Panc1 (cell line): ENCODE results near the gene CCDC60. TPM values are rescaled to one million over a fixed set of nuclear protein-coding genes. Genes with fewer than 3 reads are reported as not detected.

Experiments used
- ATAC-seq: fragments of 200-7000 bp; cut with Tn5 transposase; 2 replicates; pipeline ENCODE4 v1.9.1; 2020; ENCODE audit warnings: mild to moderate bottlenecking, moderate library complexity
- BruUV-seq: library from RNA; stranded (reverse); fragments of 400-500 nt; replicated peaks from 2 replicates; lab custom pipeline; 2021; lab: Mats Ljungman, UMichigan
- CTCF ChIA-PET: fragments of 300-600 bp; sonication (Branson Sonifier 250); formaldehyde crosslinking; loops from one replicate; lab custom pipeline; 2022; ENCODE audit warnings: antibody characterized with exemption; lab: Charles Lee
- POLR2A ChIA-PET: fragments of 300-600 bp; sonication (Branson Sonifier 250); formaldehyde crosslinking; loops from one replicate; lab custom pipeline; 2022; ENCODE audit warnings: antibody characterized with exemption; lab: Charles Lee
- DNase-seq: peaks from one replicate; pipeline ENCODE4 v3.0.0-alpha.2; 2010; ENCODE audit warnings: low read depth, low spot score
- H3K27ac ChIP-seq: 2 replicates; pipeline ENCODE4 v1.5.1; 2011; ENCODE audit warnings: mild to moderate bottlenecking, low read length, inconsistent platforms
- H3K27me3 ChIP-seq: fragments of 200-500 bp; sonication (Bioruptor generic); 2 replicates; pipeline ENCODE4 v1.6.0; 2014; ENCODE audit warnings: low read length, inconsistent platforms; ENCODE audit not compliant: control insufficient read depth, insufficient read depth
- H3K36me3 ChIP-seq: fragments of 200-500 bp; sonication (Bioruptor generic); 2 replicates; pipeline ENCODE4 v1.5.1; 2014; ENCODE audit warnings: inconsistent platforms, mild to moderate bottlenecking, low read length, moderate library complexity; ENCODE audit not compliant: control insufficient read depth, insufficient read depth
- H3K4me1 ChIP-seq: 2 replicates; pipeline ENCODE4 v1.5.1; 2011; ENCODE audit warnings: inconsistent platforms, mild to moderate bottlenecking, low read length, moderate library complexity; ENCODE audit not compliant: control insufficient read depth, insufficient read depth
- H3K4me3 ChIP-seq, 2 experiments: 2 replicates each; pipeline ENCODE4 v1.5.1; 2011 to 2012; ENCODE audit warnings: low read depth in 2 of 2, low read length in 2 of 2, mild to moderate bottlenecking in 2 of 2, inconsistent platforms in 1 of 2, moderate library complexity in 1 of 2
- H3K9me3 ChIP-seq: fragments of 200-500 bp; sonication (Bioruptor generic); 2 replicates; pipeline ENCODE4 v1.5.1; 2014; ENCODE audit warnings: low read depth, mild to moderate bottlenecking, inconsistent platforms, low read length, moderate library complexity; ENCODE audit not compliant: control insufficient read depth, insufficient read depth
- POLR2AphosphoS5 ChIP-seq: IDR thresholded peaks from 2 replicates; pipeline ENCODE4 v1.6.1; 2012; ENCODE audit warnings: mild to moderate bottlenecking, low read depth, low read length, moderate library complexity
- REST ChIP-seq, 2 experiments: IDR thresholded peaks; 2 replicates each; pipeline ENCODE4 v1.6.1; 2011 to 2012; ENCODE audit warnings: low read depth in 2 of 2, control low read depth in 1 of 2, low read length in 1 of 2, mild to moderate bottlenecking in 1 of 2, moderate library complexity in 1 of 2; ENCODE audit not compliant: insufficient read depth in 1 of 2
- SIN3A ChIP-seq: IDR thresholded peaks from 2 replicates; pipeline ENCODE4 v1.6.1; 2012; ENCODE audit warnings: low read depth, mild to moderate bottlenecking, low read length, moderate library complexity, borderline replicate concordance; ENCODE audit not compliant: insufficient read depth
- TCF7L2 ChIP-seq: IDR thresholded peaks from 2 replicates; pipeline ENCODE4 v1.6.1; 2011; ENCODE audit warnings: mild to moderate bottlenecking, low read depth, low read length, inconsistent platforms
- in situ Hi-C: cut with HindIII; loops from 2 replicates; pipeline ENCODE4 v1.10.0; 2016; ENCODE audit warnings: low sequenced_read_pairs, low pct_unique_long_range_greater_than_20kb
- intact Hi-C: fragments of 100-400 bp; cut with micrococcal nuclease; formaldehyde crosslinking; loops from one replicate; pipeline ENCODE4 v1.10.0; 2022; ENCODE audit not compliant: unreplicated experiment
- total RNA-seq: library from RNA; stranded (reverse); gene quantifications from one replicate; pipeline ENCODE4 v1.2.1, GENCODE V29; 2021; ENCODE audit not compliant: unreplicated experiment
- TF ChIP-seq, protein P1 (sequence below): fragments of 450-650 bp; IDR thresholded peaks from 2 replicates; pipeline ENCODE4 v1.5.1; 2017; ENCODE audit warnings: mild to moderate bottlenecking

Gene CCDC60
- total RNA-seq, 1 experiment from 2014 or later: not detected

GRCh38 chr12:119460876-119461275, 126.3 kb downstream of the CCDC60 start:
- CTCF ChIA-PET: no interaction called here
- in situ Hi-C loops: no loop called here

DNA sequence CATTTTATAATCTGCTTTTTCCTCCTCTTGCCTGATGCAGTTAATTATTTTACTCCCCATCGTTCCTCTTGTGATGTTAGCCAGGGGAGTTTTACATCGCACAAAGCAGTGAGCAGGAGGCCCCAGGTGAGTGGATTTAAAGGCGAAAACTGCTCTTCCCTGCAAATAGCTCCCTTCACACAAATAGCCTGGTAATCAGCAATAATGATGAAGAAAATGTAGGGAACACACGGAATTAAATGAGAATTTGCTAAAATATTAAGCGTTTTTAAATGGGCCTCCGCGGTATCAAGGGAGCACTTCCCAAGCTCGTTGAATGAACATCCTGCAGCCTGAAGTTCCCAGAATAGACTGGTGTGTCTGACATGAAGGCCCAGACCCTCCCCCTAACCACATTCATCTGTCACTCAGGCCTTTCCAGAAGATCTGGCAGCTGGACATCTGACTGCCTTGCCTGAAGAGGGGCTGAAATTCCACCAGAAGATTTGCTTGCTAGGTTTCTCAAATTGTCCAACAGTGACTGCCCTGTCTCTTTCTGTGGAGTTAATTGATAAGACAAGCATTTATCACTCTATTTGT, 127.2 kb downstream of the CCDC60 start:
- H3K4me3 ChIP-seq: no peak overlapping the region
- no peak for DNase-seq
- H3K27ac ChIP-seq: no peak overlapping the region
- TF ChIP-seq, protein P1, sequence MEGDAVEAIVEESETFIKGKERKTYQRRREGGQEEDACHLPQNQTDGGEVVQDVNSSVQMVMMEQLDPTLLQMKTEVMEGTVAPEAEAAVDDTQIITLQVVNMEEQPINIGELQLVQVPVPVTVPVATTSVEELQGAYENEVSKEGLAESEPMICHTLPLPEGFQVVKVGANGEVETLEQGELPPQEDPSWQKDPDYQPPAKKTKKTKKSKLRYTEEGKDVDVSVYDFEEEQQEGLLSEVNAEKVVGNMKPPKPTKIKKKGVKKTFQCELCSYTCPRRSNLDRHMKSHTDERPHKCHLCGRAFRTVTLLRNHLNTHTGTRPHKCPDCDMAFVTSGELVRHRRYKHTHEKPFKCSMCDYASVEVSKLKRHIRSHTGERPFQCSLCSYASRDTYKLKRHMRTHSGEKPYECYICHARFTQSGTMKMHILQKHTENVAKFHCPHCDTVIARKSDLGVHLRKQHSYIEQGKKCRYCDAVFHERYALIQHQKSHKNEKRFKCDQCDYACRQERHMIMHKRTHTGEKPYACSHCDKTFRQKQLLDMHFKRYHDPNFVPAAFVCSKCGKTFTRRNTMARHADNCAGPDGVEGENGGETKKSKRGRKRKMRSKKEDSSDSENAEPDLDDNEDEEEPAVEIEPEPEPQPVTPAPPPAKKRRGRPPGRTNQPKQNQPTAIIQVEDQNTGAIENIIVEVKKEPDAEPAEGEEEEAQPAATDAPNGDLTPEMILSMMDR: no peak
- TF ChIP-seq SIN3A: no peak
- no peak for TF ChIP-seq TCF7L2
- TF ChIP-seq POLR2AphosphoS5: no peak
- no peak for ATAC-seq
- intact Hi-C loops: no loop called here
- BruUV-seq: no TSS peak
- in situ Hi-C loops: no loop called here
- H3K36me3 ChIP-seq: no peaks in the 10 kb centered on the region
- H3K9me3 ChIP-seq: peaks cover 3% of the 10 kb centered on the region; the same call in 1 of the 2 replicates
- H3K4me1 ChIP-seq: no peaks in the 10 kb centered on the region
- ChIA-PET POLR2A (no interaction called here), CTCF (no interaction called here)
- peaks cover 7% of the 10 kb centered on the region; the same call in 1 of the 2 replicates for H3K27me3 ChIP-seq

More at GRCh38 chr12:119460876-119461275, 126.3 kb downstream of the CCDC60 start:
- Histone ChIP-seq H3K4me3 (no peak overlapping the region), H3K36me3 (no peaks in the 10 kb centered on the region), H3K27me3 (peaks cover 7% of the 10 kb centered on the region; the same call in 1 of the 2 replicates), H3K9me3 (peaks cover 3% of the 10 kb centered on the region; the same call in 1 of the 2 replicates), H3K4me1 (no peaks in the 10 kb centered on the region), H3K27ac (no peak overlapping the region)
- POLR2A ChIA-PET: no interaction called here
- no peak for ATAC-seq
- no peak for TF ChIP-seq POLR2AphosphoS5
- TF ChIP-seq TCF7L2: no peak
- TF ChIP-seq REST (IDR thresholded peaks at IDR 0.05; ENCODE audit: insufficient read depth in 1 of 2, low read depth in 2 of 2, low read length in 1 of 2): no peak
- TF ChIP-seq, protein P1: no peak
- TF ChIP-seq SIN3A: no peak
- intact Hi-C loops: no loop called here
- no TSS peak for BruUV-seq
- no peak for DNase-seq
